Measurements from ENCODE around the gene MCTP1.

MCTP1 gene

GRCh38 chr5:94993491-94993890 lies 291.4 kb downstream of the MCTP1 start:
- H3K4me1 ChIP-seq: no peaks in the 10 kb centered on the region
- no peak overlapping the region for H3K27ac ChIP-seq
- H3K9ac ChIP-seq: no peak overlapping the region
- H3K9me3 ChIP-seq (ENCODE audit: control insufficient read depth, low read length): no peaks in the 10 kb centered on the region
- no peak overlapping the region for H3K4me3 ChIP-seq (ENCODE audit: low read depth, low read length)
- no peak overlapping the region for H3K4me2 ChIP-seq (ENCODE audit: low read length)
- no peaks in the 10 kb centered on the region for H3K79me2 ChIP-seq
- H3K27me3 ChIP-seq (ENCODE audit: control insufficient read depth, insufficient read depth, low read length): no peaks in the 10 kb centered on the region
- H2AFZ ChIP-seq: no peak overlapping the region
- no peaks in the 10 kb centered on the region for H3K36me3 ChIP-seq (ENCODE audit: control insufficient read depth, insufficient read depth, low read length)
- no peak for TF ChIP-seq CTCF (IDR thresholded peaks at IDR 0.05)

DNA sequence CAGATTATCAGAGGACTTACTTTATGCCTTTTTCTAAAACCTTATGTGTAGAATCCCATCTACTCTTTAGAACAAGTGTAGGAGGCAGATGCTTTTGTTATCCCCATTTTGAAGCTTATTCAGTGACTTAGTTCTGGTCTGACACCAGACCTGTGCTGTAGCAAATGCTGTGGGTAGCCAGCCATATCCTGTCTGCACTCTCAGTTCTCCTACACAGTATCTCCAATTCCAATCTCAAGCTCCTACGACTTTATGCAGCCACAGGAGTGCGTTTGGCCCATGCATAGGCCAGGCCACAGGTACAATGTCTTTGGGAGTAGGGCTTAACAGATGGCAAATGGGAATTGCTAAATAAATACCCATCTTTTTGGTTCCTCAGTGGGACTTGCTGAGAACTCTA lies 292.6 kb downstream of the MCTP1 start:
- no peak overlapping the region for H2AFZ ChIP-seq
- H3K36me3 ChIP-seq (ENCODE audit: control insufficient read depth, insufficient read depth, low read length): no peaks in the 10 kb centered on the region
- H3K27me3 ChIP-seq (ENCODE audit: control insufficient read depth, insufficient read depth, low read length): no peaks in the 10 kb centered on the region
- no peaks in the 10 kb centered on the region for H3K4me1 ChIP-seq
- TF ChIP-seq CTCF (IDR thresholded peaks at IDR 0.05): no peak
- H3K4me2 ChIP-seq (ENCODE audit: low read length): no peak overlapping the region
- H3K27ac ChIP-seq: no peak overlapping the region
- H3K79me2 ChIP-seq: no peaks in the 10 kb centered on the region
- H3K4me3 ChIP-seq (ENCODE audit: low read depth, low read length): no peak overlapping the region
- H3K9me3 ChIP-seq (ENCODE audit: control insufficient read depth, low read length): no peaks in the 10 kb centered on the region
- no peak overlapping the region for H3K9ac ChIP-seq

GRCh38 chr5:94983861-94984535 lies 300.9 kb downstream of the MCTP1 start:
- Histone ChIP-seq H2AFZ (no peak overlapping the region), H3K79me2 (no peaks in the 10 kb centered on the region), H3K4me2 (ENCODE audit: low read length) (no peak overlapping the region), H3K9ac (no peak overlapping the region), H3K36me3 (ENCODE audit: control insufficient read depth, insufficient read depth, low read length) (no peaks in the 10 kb centered on the region), H3K4me3 (ENCODE audit: low read depth, low read length) (no peak overlapping the region), H3K27me3 (ENCODE audit: control insufficient read depth, insufficient read depth, low read length) (no peaks in the 10 kb centered on the region), H3K27ac (no peak overlapping the region), H3K4me1 (no peaks in the 10 kb centered on the region), H3K9me3 (ENCODE audit: control insufficient read depth, low read length) (no peaks in the 10 kb centered on the region)
- TF ChIP-seq CTCF (IDR thresholded peaks at IDR 0.05): no peak

DNA sequence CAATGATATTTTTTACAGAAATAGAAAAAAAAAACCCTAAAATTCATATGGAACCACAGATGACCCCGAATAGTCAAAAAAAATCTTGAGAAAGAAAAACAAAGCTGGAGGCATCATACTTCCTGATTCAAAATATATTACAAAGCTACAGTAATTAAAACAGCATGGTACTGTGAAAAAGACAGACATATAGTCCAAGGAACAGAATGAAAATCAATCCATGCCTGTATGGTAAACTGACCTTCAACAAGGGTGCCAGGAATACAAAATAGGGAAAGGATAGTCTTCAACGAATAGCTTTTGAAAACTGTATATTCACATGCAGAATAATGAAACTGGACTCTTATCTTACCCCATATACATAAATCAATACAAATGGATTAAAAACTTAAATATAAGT lies 307.5 kb downstream of the MCTP1 start:
- Histone ChIP-seq H3K79me2 (no peaks in the 10 kb centered on the region), H2AFZ (no peak overlapping the region), H3K4me1 (no peaks in the 10 kb centered on the region), H3K27ac (no peak overlapping the region), H3K36me3 (ENCODE audit: control insufficient read depth, insufficient read depth, low read length) (no peaks in the 10 kb centered on the region), H3K27me3 (ENCODE audit: control insufficient read depth, insufficient read depth, low read length) (no peaks in the 10 kb centered on the region), H3K4me3 (ENCODE audit: low read depth, low read length) (no peak overlapping the region), H3K4me2 (ENCODE audit: low read length) (no peak overlapping the region), H3K9ac (no peak overlapping the region), H3K9me3 (ENCODE audit: control insufficient read depth, low read length) (peaks cover 3% of the 10 kb centered on the region)
- TF ChIP-seq CTCF (IDR thresholded peaks at IDR 0.05): no peak

- no peak overlapping the region for H3K4me3 ChIP-seq (ENCODE audit: low read depth, low read length)
- peaks cover 3% of the 10 kb centered on the region for H3K9me3 ChIP-seq (ENCODE audit: control insufficient read depth, low read length)
- no peaks in the 10 kb centered on the region for H3K36me3 ChIP-seq (ENCODE audit: control insufficient read depth, insufficient read depth, low read length)
- no peak overlapping the region for H2AFZ ChIP-seq
- no peaks in the 10 kb centered on the region for H3K79me2 ChIP-seq
- H3K27ac ChIP-seq: no peak overlapping the region
- no peak overlapping the region for H3K4me2 ChIP-seq (ENCODE audit: low read length)
- no peaks in the 10 kb centered on the region for H3K27me3 ChIP-seq (ENCODE audit: control insufficient read depth, insufficient read depth, low read length)
- no peak overlapping the region for H3K9ac ChIP-seq
- H3K4me1 ChIP-seq: no peaks in the 10 kb centered on the region
- no peak for TF ChIP-seq CTCF (IDR thresholded peaks at IDR 0.05)
Observed at GRCh38 chr5:94976853-94977252, 308.0 kb downstream of the MCTP1 start.

Data from parathyroid adenoma (tissue), 2 donors.